Smooth muscle cell (in vitro differentiated cells): ENCODE data around the gene GRM7. TPM values are rescaled to one million over a fixed set of nuclear protein-coding genes. Genes with fewer than 3 reads are reported as not detected.

Source experiments
- DNase-seq: peaks from one replicate; lab custom pipeline; 2025; ENCODE audit not compliant: unreplicated experiment; lab: John Stamatoyannopoulos, UW
- H2AFZ ChIP-seq: fragments of 200-600 bp; sonication (generic); 2 replicates; pipeline ENCODE4 v1.6.0; 2016; ENCODE audit warnings: antibody characterized with exemption, low read depth, mild to moderate bottlenecking
- H3F3A ChIP-seq: fragments of 200-600 bp; sonication (generic); 2 replicates; pipeline ENCODE4 v1.6.0; 2017; ENCODE audit warnings: antibody characterized with exemption, low read depth
- H3K27ac ChIP-seq: fragments of 200-600 bp; sonication (generic); 2 replicates; pipeline ENCODE4 v1.5.1; 2016; ENCODE audit warnings: low read depth, mild to moderate bottlenecking
- H3K27me3 ChIP-seq: fragments of 200-600 bp; sonication (generic); 2 replicates; pipeline ENCODE4 v1.6.1; 2016; ENCODE audit warnings: low read depth, mild to moderate bottlenecking
- H3K36me3 ChIP-seq: fragments of 200-600 bp; sonication (generic); 2 replicates; pipeline ENCODE4 v1.5.1; 2016; ENCODE audit warnings: low read depth
- H3K4me1 ChIP-seq: fragments of 200-600 bp; sonication (generic); 2 replicates; pipeline ENCODE4 v1.5.1; 2016; ENCODE audit warnings: low read depth
- H3K4me2 ChIP-seq: fragments of 200-600 bp; sonication (generic); 2 replicates; pipeline ENCODE4 v1.6.0; 2016; ENCODE audit warnings: mild to moderate bottlenecking
- H3K4me3 ChIP-seq: fragments of 200-600 bp; sonication (generic); 2 replicates; pipeline ENCODE4 v1.5.1; 2016; ENCODE audit warnings: mild to moderate bottlenecking
- H3K79me2 ChIP-seq: fragments of 200-600 bp; sonication (generic); 2 replicates; pipeline ENCODE4 v1.6.0; 2016; ENCODE audit warnings: low read depth, mild to moderate bottlenecking
- H3K9ac ChIP-seq: fragments of 200-600 bp; sonication (generic); 2 replicates; pipeline ENCODE4 v1.6.0; 2016; ENCODE audit warnings: low read depth
- H3K9me3 ChIP-seq: fragments of 200-600 bp; sonication (generic); replicated peaks from 2 replicates; pipeline ENCODE4 v1.5.1; 2016; ENCODE audit warnings: low read depth
- H4K20me1 ChIP-seq: fragments of 200-600 bp; sonication (generic); 2 replicates; pipeline ENCODE4 v1.6.0; 2016; ENCODE audit warnings: low read depth
- WGBS: methylation state at CpG from one replicate; pipeline ENCODE4 v1.1.7; 2016; ENCODE audit warnings: low lambda C conversion rate; 5-methylcytosine and 5-hydroxymethylcytosine counted together
- polyA plus RNA-seq: library from polyadenylated mRNA; unstranded; fragments of >200 nt; fragmentation: Nextera tagmentation; extraction: Ambion mirVana; gene quantifications from 2 replicates; pipeline ENCODE4 v1.2.1, GENCODE V29; 2016
- total RNA-seq: library from RNA; depleted of rRNA; stranded (reverse); fragments of >200 nt; gene quantifications from 2 replicates; pipeline ENCODE4 v1.2.3, GENCODE V29; 2014
- TF ChIP-seq, protein P1 (sequence below): fragments of 200-600 bp; sonication (generic); IDR thresholded peaks from 2 replicates; pipeline ENCODE4 v1.5.1; 2017; ENCODE audit warnings: borderline replicate concordance, mild to moderate bottlenecking, antibody characterized with exemption; ENCODE audit not compliant: insufficient read depth, poor library complexity, severe bottlenecking

Gene GRM7
- total and polyA plus RNA-seq, 2 experiments from 2014 or later = not detected

GRCh38 chr3:6878731-6879130 is 17.8 kb downstream of the GRM7 start:
- H3K9ac ChIP-seq = no peak overlapping the region
- TF ChIP-seq, protein P1, sequence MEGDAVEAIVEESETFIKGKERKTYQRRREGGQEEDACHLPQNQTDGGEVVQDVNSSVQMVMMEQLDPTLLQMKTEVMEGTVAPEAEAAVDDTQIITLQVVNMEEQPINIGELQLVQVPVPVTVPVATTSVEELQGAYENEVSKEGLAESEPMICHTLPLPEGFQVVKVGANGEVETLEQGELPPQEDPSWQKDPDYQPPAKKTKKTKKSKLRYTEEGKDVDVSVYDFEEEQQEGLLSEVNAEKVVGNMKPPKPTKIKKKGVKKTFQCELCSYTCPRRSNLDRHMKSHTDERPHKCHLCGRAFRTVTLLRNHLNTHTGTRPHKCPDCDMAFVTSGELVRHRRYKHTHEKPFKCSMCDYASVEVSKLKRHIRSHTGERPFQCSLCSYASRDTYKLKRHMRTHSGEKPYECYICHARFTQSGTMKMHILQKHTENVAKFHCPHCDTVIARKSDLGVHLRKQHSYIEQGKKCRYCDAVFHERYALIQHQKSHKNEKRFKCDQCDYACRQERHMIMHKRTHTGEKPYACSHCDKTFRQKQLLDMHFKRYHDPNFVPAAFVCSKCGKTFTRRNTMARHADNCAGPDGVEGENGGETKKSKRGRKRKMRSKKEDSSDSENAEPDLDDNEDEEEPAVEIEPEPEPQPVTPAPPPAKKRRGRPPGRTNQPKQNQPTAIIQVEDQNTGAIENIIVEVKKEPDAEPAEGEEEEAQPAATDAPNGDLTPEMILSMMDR = no peak
- no peaks in the 10 kb centered on the region for H3K9me3 ChIP-seq
- H3K4me3 ChIP-seq = no peak overlapping the region
- H3K36me3 ChIP-seq = no peaks in the 10 kb centered on the region
- DNase-seq = no peak
- no peak overlapping the region for H3K27ac ChIP-seq
- H3F3A ChIP-seq = no peaks in the 10 kb centered on the region
- H3K79me2 ChIP-seq = no peaks in the 10 kb centered on the region
- no peak overlapping the region for H3K4me2 ChIP-seq
- H4K20me1 ChIP-seq = no peaks in the 10 kb centered on the region
- H3K4me1 ChIP-seq = no peaks in the 10 kb centered on the region
- H3K27me3 ChIP-seq = peaks cover 12% of the 10 kb centered on the region
- no peak overlapping the region for H2AFZ ChIP-seq

GRCh38 chr3:6912240-6912639 is 51.3 kb downstream of the GRM7 start:
- Histone ChIP-seq H3K27ac (no peak overlapping the region), H3K9me3 (no peaks in the 10 kb centered on the region), H3K9ac (no peak overlapping the region), H3K79me2 (no peaks in the 10 kb centered on the region), H2AFZ (no peak overlapping the region), H3K4me2 (no peak overlapping the region), H4K20me1 (no peaks in the 10 kb centered on the region), H3K4me3 (no peak overlapping the region), H3F3A (no peaks in the 10 kb centered on the region), H3K4me1 (no peaks in the 10 kb centered on the region), H3K36me3 (no peaks in the 10 kb centered on the region), H3K27me3 (peaks cover 4% of the 10 kb centered on the region)
- 75% methylated on average over 3 of the region's 3 CpGs for WGBS
- no peak for DNase-seq
- TF ChIP-seq, protein P1 = no peak

DNA sequence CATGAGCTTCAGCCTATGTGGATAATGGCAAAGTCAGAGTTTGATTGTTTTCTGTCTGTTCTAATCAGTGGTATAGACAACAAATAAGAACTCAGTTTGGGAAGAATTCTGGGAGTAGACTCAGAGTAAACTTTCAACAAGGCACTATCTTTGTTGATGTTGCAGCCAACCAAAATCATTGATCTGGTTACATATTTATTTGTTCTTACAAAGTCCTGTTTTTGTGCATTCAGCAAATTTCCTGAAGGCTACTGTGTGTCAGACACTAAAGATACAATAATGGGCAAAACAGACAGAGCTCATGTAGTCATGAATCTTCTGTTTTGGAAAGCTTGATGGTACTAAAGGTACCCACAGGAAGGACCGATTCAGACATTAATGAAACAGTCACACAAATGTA is 55.0 kb downstream of the GRM7 start:
- no peaks in the 10 kb centered on the region for H3F3A ChIP-seq
- no peaks in the 10 kb centered on the region for H3K4me1 ChIP-seq
- no peaks in the 10 kb centered on the region for H3K79me2 ChIP-seq
- no peaks in the 10 kb centered on the region for H3K36me3 ChIP-seq
- no peak overlapping the region for H3K4me2 ChIP-seq
- H3K4me3 ChIP-seq = no peak overlapping the region
- H2AFZ ChIP-seq = no peak overlapping the region
- H4K20me1 ChIP-seq = no peaks in the 10 kb centered on the region
- H3K9ac ChIP-seq = no peak overlapping the region
- WGBS = 88% methylated on average over 1 of the region's 1 CpG
- peaks cover 4% of the 10 kb centered on the region for H3K27me3 ChIP-seq
- DNase-seq = no peak
- no peak overlapping the region for H3K27ac ChIP-seq
- no peaks in the 10 kb centered on the region for H3K9me3 ChIP-seq
- TF ChIP-seq, protein P1 = no peak

- DNase-seq = no peak
- Histone ChIP-seq H2AFZ (no peak overlapping the region), H3K36me3 (no peaks in the 10 kb centered on the region), H3K27ac (no peak overlapping the region), H3K4me2 (no peak overlapping the region), H3K9ac (no peak overlapping the region), H4K20me1 (no peaks in the 10 kb centered on the region), H3K4me1 (no peaks in the 10 kb centered on the region), H3K79me2 (no peaks in the 10 kb centered on the region), H3K4me3 (no peak overlapping the region), H3F3A (no peaks in the 10 kb centered on the region), H3K27me3 (peaks cover 7% of the 10 kb centered on the region), H3K9me3 (no peaks in the 10 kb centered on the region)
- TF ChIP-seq, protein P1 = no peak
- 89% methylated on average over 8 of the region's 8 CpGs for WGBS
These were observed 60.2 kb downstream of the GRM7 start for GRCh38 chr3:6921066-6921465.
